IgD-negative memory B cell (primary cell): ENCODE measurements around the gene SNX13. TPM values are rescaled to one million over a fixed set of nuclear protein-coding genes. Genes with fewer than 3 reads are reported as not detected.

Experiments used
- H3K27ac Mint-ChIP-seq, 3 donors: one replicate each; pipeline ENCODE4 v1.8.0; 2020 to 2022; ENCODE audit warnings: mild to moderate bottlenecking in 3 of 3, mixed read lengths in 3 of 3, moderate library complexity in 1 of 3
- H3K27me3 Mint-ChIP-seq: one replicate; pipeline ENCODE4 v1.8.0; 2021; ENCODE audit warnings: mixed read lengths
- H3K36me3 Mint-ChIP-seq: one replicate; pipeline ENCODE4 v1.8.0; 2020; ENCODE audit warnings: mild to moderate bottlenecking, mixed read lengths
- H3K4me1 Mint-ChIP-seq, 3 donors: one replicate each; pipeline ENCODE4 v1.8.0; 2020 to 2022; ENCODE audit warnings: mixed read lengths in 3 of 3, mild to moderate bottlenecking in 1 of 3
- H3K4me3 Mint-ChIP-seq, 4 donors: one replicate each; pipeline ENCODE4 v1.8.0; 2020 to 2022; ENCODE audit warnings: mild to moderate bottlenecking in 4 of 4, mixed read lengths in 4 of 4, moderate library complexity in 3 of 4
- H3K9me3 Mint-ChIP-seq, 3 donors: one replicate each; pipeline ENCODE4 v1.8.0; 2020 to 2021; ENCODE audit warnings: mixed read lengths in 3 of 3, mild to moderate bottlenecking in 1 of 3
- polyA plus RNA-seq: library from polyadenylated mRNA; unstranded; fragments of 300-500 nt; fragmentation: Illumina TruSeq; gene quantifications from one replicate; pipeline ENCODE4 v1.2.3, GENCODE V29; 2021

Gene SNX13
- polyA plus RNA-seq, 1 donor from 2014 or later, result 12.1 TPM

- Mint-ChIP-seq H3K27ac (peak overlapping the region in 1 of 3 donors; percentile 85), H3K4me1 (peaks cover 38 to 65% (median 59%) of the 10 kb centered on the region in 3 donors), H3K27me3 (no peaks in the 10 kb centered on the region), H3K36me3 (no peaks in the 10 kb centered on the region), H3K4me3 (no peak overlapping the region), H3K9me3 (no peaks in the 10 kb centered on the region)
These were observed 4.0 kb downstream of the SNX13 start for GRCh38 chr7:17936321-17936720.

- H3K4me3 Mint-ChIP-seq, result peak overlapping the region in 3 of 4 donors; percentile 0 to 66 (median 66)
- no peaks in the 10 kb centered on the region for H3K27me3 Mint-ChIP-seq
- H3K4me1 Mint-ChIP-seq, result peaks cover 37 to 61% (median 59%) of the 10 kb centered on the region in 3 donors
- peak overlapping the region in 2 of 3 donors; percentile 41 to 43 for H3K27ac Mint-ChIP-seq
- H3K36me3 Mint-ChIP-seq, result no peaks in the 10 kb centered on the region
- H3K9me3 Mint-ChIP-seq, result no peaks in the 10 kb centered on the region
These were observed 5.6 kb downstream of the SNX13 start for GRCh38 chr7:17934612-17935240.

GRCh38 chr7:17934094-17934493 is 6.2 kb downstream of the SNX13 start:
- Mint-ChIP-seq H3K27ac (peak overlapping the region in 2 of 3 donors; percentile 41 to 43), H3K4me3 (peak overlapping the region in 3 of 4 donors; percentile 65 to 73 (median 66)), H3K9me3 (no peaks in the 10 kb centered on the region), H3K4me1 (peaks cover 37 to 59% (median 59%) of the 10 kb centered on the region in 3 donors), H3K27me3 (no peaks in the 10 kb centered on the region), H3K36me3 (no peaks in the 10 kb centered on the region)

- Mint-ChIP-seq H3K27me3 (no peaks in the 10 kb centered on the region), H3K4me1 (peaks cover 36 to 59% (median 56%) of the 10 kb centered on the region in 3 donors), H3K36me3 (peaks cover 2% of the 10 kb centered on the region), H3K9me3 (no peaks in the 10 kb centered on the region), H3K27ac (peak overlapping the region in 1 of 3 donors; percentile 41), H3K4me3 (peak overlapping the region in 1 of 4 donors; percentile 34)
These were observed 7.5 kb downstream of the SNX13 start for GRCh38 chr7:17932770-17933169.

GRCh38 chr7:17931069-17931468 is 9.2 kb downstream of the SNX13 start:
- peaks cover 37 to 61% (median 56%) of the 10 kb centered on the region in 3 donors for H3K4me1 Mint-ChIP-seq
- H3K36me3 Mint-ChIP-seq, result peaks cover 3% of the 10 kb centered on the region
- H3K4me3 Mint-ChIP-seq, result no peak overlapping the region
- H3K27me3 Mint-ChIP-seq, result no peaks in the 10 kb centered on the region
- H3K27ac Mint-ChIP-seq, result no peak overlapping the region
- H3K9me3 Mint-ChIP-seq, result no peaks in the 10 kb centered on the region

GRCh38 chr7:17930546-17930945 is 9.7 kb downstream of the SNX13 start:
- no peak overlapping the region for H3K4me3 Mint-ChIP-seq
- H3K9me3 Mint-ChIP-seq, result no peaks in the 10 kb centered on the region
- H3K27me3 Mint-ChIP-seq, result no peaks in the 10 kb centered on the region

GRCh38 chr7:17929647-17930395 is 10.5 kb downstream of the SNX13 start:
- Mint-ChIP-seq H3K4me1 (peaks cover 35 to 63% (median 58%) of the 10 kb centered on the region in 3 donors), H3K27me3 (no peaks in the 10 kb centered on the region), H3K4me3 (peak overlapping the region in 1 of 4 donors; percentile 58), H3K9me3 (no peaks in the 10 kb centered on the region), H3K36me3 (peaks cover 6% of the 10 kb centered on the region), H3K27ac (no peak overlapping the region)

More at GRCh38 chr7:17930546-17930945, 9.7 kb downstream of the SNX13 start:
- Mint-ChIP-seq H3K36me3 (peaks cover 3% of the 10 kb centered on the region), H3K4me1 (peaks cover 37 to 61% (median 57%) of the 10 kb centered on the region in 3 donors), H3K27ac (no peak overlapping the region)

GRCh38 chr7:17928055-17928454 is 12.2 kb downstream of the SNX13 start:
- Mint-ChIP-seq H3K36me3 (peaks cover 8% of the 10 kb centered on the region), H3K9me3 (no peaks in the 10 kb centered on the region), H3K4me3 (no peak overlapping the region), H3K27ac (no peak overlapping the region), H3K4me1 (peaks cover 29 to 62% (median 52%) of the 10 kb centered on the region in 3 donors), H3K27me3 (no peaks in the 10 kb centered on the region)

GRCh38 chr7:17921857-17922416 is 18.4 kb downstream of the SNX13 start:
- Mint-ChIP-seq H3K4me3 (no peak overlapping the region), H3K27me3 (no peaks in the 10 kb centered on the region), H3K36me3 (peaks cover 9% of the 10 kb centered on the region), H3K27ac (no peak overlapping the region), H3K4me1 (peaks cover 28 to 50% (median 47%) of the 10 kb centered on the region in 3 donors), H3K9me3 (peaks cover 2 to 3% (median 2%) of the 10 kb centered on the region in 3 donors)

- peaks cover 2 to 3% (median 2%) of the 10 kb centered on the region in 3 donors for H3K9me3 Mint-ChIP-seq
- H3K27ac Mint-ChIP-seq, result no peak overlapping the region
- H3K4me1 Mint-ChIP-seq, result peaks cover 19 to 41% (median 36%) of the 10 kb centered on the region in 3 donors
- H3K4me3 Mint-ChIP-seq, result peak overlapping the region in 1 of 4 donors; percentile 54
- H3K36me3 Mint-ChIP-seq, result peaks cover 4% of the 10 kb centered on the region
- H3K27me3 Mint-ChIP-seq, result no peaks in the 10 kb centered on the region
These were observed 22.5 kb downstream of the SNX13 start for GRCh38 chr7:17917842-17918241.

- peaks cover 2 to 3% (median 2%) of the 10 kb centered on the region in 3 donors for H3K9me3 Mint-ChIP-seq
These were observed 23.5 kb downstream of the SNX13 start for GRCh38 chr7:17916786-17917185.

GRCh38 chr7:17915796-17916195 is 24.5 kb downstream of the SNX13 start:
- H3K4me1 Mint-ChIP-seq, result peaks cover 19 to 34% (median 29%) of the 10 kb centered on the region in 3 donors
- H3K36me3 Mint-ChIP-seq, result peaks cover 4% of the 10 kb centered on the region
- H3K9me3 Mint-ChIP-seq, result peaks cover 2 to 3% (median 2%) of the 10 kb centered on the region in 3 donors
- H3K27ac Mint-ChIP-seq, result no peak overlapping the region
- H3K4me3 Mint-ChIP-seq, result no peak overlapping the region
- no peaks in the 10 kb centered on the region for H3K27me3 Mint-ChIP-seq

More at GRCh38 chr7:17916786-17917185, 23.5 kb downstream of the SNX13 start:
- Mint-ChIP-seq H3K4me1 (peaks cover 22 to 42% (median 34%) of the 10 kb centered on the region in 3 donors), H3K4me3 (no peak overlapping the region), H3K27ac (no peak overlapping the region), H3K36me3 (peaks cover 4% of the 10 kb centered on the region), H3K27me3 (no peaks in the 10 kb centered on the region)

GRCh38 chr7:17915168-17915567 is 25.1 kb downstream of the SNX13 start:
- Mint-ChIP-seq H3K9me3 (peaks cover 2 to 3% (median 2%) of the 10 kb centered on the region in 3 donors), H3K4me3 (no peak overlapping the region), H3K4me1 (peaks cover 17 to 33% (median 32%) of the 10 kb centered on the region in 3 donors), H3K36me3 (peaks cover 7% of the 10 kb centered on the region), H3K27me3 (no peaks in the 10 kb centered on the region), H3K27ac (no peak overlapping the region)

GRCh38 chr7:17913250-17913649 is 27.0 kb downstream of the SNX13 start:
- H3K4me1 Mint-ChIP-seq, result peaks cover 14 to 32% (median 29%) of the 10 kb centered on the region in 3 donors
- peaks cover 7% of the 10 kb centered on the region for H3K36me3 Mint-ChIP-seq
- H3K27ac Mint-ChIP-seq, result no peak overlapping the region
- H3K27me3 Mint-ChIP-seq, result no peaks in the 10 kb centered on the region
- peaks cover 0 to 2% (median 0%) of the 10 kb centered on the region in 3 donors for H3K9me3 Mint-ChIP-seq
- no peak overlapping the region for H3K4me3 Mint-ChIP-seq
